ENCODE results near the gene PLEKHA8.
A peak's percentile ranks its signal among the peaks of the same experiment; 100 is the strongest.

Gene PLEKHA8

DNA sequence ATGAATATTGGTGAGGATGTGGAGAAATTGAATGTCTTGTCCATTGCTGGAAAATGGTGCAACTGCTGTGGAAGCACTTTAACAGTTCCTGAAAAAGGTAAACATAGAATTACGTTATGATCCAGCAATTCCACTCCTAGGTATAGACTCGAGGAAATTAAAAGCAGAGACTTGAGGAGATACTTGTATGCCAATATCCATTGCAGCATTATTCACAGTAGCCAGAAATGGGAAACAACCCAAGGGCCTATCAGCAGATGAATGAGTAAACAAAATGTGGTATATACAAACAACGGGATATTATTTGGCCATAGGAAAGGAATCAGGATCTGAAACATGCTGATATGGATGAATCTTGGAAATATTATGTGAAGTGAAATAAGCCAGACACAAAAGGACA lies 74.1 kb downstream of the PLEKHA8 start:
- DNase-seq (ENCODE audit: low read depth in 2 of 2) = no peak

DNA sequence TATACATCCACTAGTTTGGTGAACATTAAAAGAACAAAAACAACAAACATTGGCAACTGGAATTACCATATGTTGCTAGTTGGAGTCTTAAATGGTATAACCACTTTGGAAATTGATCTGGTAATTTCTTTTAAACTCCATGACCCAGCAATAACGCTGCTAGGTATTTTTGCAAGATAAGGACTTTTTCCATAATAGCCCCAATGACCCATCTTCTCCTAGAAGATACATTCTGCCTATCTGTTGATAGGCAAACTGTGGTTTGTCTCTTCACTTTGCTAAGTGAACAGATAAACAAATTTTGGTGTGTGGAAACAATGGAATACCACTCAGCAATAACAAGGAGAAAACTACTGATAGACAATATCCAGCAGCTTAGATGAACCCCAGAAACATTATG lies 75.9 kb downstream of the PLEKHA8 start:
- DNase-seq (ENCODE audit: low read depth in 2 of 2) = no peak

DNA sequence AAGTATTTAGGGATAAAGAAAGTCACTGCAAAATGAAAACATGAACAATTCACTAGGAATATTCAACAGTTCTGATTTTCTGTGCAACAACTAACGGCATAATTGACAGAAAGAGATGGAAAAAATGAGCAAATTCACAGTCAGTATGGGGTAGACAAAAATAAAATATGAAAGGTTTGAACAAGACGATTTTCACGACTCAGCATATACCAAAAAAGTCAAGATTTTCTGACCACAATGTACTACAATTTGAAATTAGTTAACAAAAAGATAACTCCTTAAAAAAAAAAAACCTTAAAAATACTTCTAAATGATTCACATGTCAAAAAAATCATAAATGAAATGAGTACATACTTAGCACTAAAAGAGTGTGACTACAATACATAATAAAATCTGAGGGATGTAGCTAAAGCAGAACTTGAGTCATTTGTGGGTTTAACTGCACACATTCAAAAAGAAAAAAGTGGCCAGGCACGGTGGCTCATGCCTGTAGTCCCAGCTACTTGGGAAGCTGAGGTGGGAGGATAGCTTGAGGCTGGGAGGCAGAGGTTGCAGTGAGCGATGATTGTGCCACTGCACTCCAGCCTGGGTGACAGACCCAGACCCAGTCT lies 84.0 kb downstream of the PLEKHA8 start:
- no peak for DNase-seq (ENCODE audit: low read depth in 2 of 2)

DNA sequence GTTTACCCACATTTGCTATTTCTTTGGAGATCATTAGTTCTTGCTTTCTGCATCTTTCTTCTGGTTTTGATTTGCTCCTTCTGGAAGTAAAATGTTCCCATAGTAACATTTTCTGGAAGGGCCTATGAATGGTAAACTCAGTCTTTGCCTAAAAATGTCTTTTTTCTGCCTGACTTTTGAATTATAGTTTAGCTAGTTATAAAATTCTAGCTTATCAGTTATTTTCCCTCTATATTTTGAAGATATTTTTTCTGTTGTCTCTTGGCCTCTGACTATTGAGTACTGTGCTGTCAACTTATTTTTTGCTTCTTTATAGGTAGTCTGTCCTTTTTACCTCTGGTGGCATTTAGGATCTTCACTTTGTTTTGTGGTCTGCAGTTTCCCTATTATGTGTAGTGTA lies 84.9 kb downstream of the PLEKHA8 start:
- no peak for DNase-seq (ENCODE audit: low read depth in 2 of 2)

DNA sequence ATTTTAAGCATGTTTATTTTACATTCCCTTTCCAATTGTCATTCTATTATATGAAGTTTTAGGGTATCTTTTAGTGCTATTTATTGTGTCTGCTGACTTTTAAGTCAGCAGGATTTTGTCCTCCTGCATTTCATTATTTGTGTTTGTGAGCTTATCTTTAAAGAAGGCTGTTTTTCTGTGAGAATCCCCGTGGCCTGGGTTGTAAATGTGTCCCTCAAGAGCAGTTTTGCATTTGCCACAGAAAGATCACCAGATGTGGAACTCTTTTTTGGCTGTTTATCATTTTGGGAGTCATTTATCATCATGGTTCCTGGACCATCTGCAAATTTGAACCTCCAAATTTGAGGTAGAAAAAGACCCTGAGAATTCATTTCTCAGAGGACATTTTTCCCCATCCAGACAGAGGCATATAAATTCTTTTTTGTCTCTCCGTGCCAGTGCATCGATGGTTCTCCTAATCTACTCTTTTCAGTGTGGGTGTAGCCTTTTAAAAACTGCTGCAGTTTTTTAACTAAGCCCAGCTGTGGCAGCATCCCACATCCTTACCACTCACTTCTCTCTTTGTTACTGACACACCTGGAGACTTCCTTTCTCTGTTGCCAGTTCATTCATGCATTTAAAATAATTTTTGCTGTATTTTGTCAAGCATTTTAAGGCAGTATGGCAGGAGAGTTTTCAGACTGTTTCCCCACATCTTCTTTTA lies 86.5 kb downstream of the PLEKHA8 start:
- no peak for DNase-seq (ENCODE audit: low read depth in 2 of 2)

DNA sequence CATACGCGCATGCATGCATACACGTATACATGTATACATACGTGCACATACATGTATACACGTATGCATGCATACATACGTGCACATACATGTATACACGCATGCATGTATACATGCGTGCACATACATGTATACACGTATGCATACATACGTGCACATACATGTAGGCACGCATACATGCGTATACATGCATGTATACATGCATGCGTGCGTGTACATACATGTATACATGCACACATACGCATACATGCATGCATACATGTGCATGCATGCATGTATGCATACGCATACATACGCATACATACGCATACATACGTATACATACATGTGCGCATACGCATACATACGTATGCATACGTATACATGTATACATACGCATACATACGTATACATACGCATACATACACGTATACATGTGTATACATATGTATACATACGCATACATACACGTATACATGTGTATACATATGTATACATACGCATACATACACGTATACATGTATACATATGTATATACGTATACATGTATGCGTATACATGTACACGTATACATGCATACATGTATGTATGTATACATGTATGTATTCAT lies 87.6 kb downstream of the PLEKHA8 start:
- no peak for DNase-seq (ENCODE audit: low read depth in 2 of 2)

DNA sequence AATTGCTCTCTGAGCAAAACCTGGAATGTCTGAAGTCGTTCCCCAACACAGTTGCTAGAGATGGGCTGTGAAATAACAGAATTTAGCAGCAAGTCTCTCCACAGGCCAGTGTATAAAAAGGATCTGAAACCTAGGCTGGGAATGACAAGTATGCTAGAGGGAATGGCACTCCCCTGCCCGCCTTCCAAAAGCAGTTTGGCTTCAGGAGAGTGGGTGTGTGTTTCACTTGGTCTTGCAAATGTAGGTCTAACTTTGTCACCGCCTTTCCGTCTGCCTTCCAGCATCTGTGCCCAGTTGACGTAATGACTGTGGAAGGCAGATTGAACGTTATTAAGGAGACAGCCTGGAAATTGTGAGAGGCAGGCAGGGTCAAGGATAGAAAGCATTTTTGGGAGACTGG lies 88.6 kb downstream of the PLEKHA8 start:
- no peak for DNase-seq (ENCODE audit: low read depth in 2 of 2)

DNA sequence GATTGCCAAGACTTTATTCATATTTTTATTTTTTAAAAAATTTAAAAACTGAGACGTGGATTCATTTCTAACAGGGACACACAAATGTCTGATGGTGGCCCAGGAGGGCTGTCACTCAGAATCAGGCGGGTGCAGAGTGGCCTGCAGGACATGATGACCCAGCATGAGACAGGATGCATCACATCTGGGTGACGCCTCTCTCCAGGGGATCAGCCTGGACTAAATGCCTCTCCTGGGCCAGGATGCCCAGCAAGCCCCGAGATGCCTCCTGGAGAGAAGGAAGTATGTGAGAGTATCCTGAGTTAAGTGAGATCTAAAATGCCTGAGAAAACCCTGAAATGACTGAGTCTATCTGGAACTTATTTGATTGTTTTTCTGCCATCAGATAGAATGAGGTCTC lies 89.7 kb downstream of the PLEKHA8 start:
- DNase-seq (ENCODE audit: low read depth in 2 of 2) = no peak

DNA sequence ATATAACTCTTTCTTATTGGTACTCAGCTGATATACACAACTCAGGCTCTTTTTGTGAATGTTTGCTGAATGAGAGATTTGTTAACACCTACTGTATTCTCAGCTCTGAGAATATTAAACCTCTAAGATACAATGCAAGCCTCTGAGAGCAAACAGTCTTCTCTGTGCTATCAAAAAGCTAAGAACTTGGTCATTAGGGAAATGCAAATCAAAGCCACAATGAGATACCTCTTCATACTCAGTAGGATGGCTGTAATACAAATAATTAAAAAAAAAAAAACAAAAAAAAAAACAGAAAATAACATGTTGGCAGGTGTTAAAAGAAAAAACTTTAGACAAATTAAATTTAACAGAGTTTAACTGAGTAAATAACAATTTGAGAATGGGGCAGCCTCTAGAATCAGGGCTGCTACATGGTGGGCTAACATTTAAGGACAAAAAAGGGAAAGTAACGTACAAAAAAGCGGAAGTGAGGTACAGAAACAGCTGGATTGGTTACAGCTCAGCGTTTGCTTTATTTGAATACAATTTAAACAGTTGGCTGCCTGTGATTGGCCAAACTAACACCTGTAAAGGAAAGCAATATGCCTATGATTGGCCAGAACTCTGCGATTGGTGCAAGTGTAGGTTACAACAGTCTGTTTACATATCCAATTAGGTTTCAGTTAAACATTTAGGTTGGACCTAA lies 91.8 kb downstream of the PLEKHA8 start:
- no peak for DNase-seq (ENCODE audit: low read depth in 2 of 2)

DNA sequence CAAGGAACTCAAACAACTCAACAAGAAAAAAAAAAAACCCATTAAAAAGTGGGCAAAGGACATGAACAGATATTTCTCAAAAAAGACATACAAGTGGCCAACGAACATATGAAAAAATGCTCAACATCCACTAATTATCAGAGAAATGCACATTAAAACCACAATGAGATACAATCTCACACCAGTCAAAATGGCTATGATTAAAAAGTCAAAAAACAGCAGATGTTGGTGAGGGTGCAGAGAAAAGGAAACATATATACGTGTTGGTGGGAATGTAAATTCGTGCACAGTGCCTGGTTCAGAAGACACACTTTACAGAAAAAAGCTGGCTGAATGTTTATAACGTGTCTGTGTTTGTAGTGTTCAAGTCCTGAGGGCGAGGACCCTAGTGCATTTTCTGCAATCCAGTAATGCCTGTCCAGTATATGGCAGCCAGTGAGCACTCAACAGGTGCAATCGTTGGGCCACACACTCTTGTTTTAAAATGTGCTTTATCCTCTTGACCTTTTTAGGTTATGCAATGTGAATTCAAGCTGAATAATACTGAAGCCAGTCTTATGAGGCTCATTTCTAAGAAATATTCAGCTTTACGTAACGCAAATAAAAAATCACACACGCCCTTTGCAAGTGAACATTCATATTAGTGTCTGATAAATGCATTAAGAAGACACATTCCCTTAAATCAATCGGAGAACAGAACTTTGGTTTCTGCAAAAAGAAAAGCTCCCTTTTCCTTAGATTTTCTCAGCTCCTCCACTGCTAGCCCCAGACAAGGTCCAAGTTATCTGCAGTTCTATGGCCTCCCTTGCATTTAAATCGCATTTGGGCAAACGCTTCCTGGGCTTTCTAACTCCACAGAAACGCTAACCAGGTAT lies 105.8 kb downstream of the PLEKHA8 start:
- DNase-seq (ENCODE audit: low read depth in 2 of 2) = no peak

DNA sequence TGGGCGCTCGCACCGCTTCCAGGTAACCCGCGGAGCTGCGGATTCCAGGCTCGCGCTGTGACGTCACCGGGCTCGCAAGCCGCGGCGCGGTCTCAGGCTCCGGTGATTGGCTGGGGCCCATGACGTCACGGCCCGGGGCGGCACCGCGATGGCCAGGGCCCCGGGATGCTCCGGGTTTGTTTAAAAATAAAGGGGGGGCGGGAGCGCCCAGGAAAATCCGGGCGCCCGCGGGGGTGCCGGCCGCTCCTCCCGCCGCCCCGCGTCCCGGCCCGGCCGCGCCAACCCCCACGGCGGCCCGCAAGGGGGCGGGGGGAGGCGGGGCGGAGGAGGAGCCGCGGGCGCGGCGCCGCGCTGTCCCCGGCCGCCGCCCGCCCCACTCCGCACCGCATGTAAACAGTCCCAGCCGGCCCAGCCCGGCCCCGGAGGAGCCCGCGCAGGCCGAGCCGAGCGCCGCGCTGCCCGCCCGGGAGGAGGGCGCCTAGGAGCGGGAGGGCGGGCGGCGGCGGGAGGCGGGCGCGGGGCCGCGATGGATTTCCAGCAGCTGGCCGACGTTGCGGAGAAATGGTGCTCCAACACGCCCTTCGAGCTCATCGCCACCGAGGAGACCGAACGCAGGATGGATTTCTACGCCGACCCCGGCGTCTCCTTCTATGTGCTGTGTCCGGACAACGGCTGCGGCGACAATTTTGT lies 106.5 kb downstream of the PLEKHA8 start, which contains the start of gene MTURN:
Gene MTURN, plus strand, starts transcription at position 376 of the 690 bp plus-strand sequence. Its CDS starts 151 bp downstream, at position 527.
- DNase-seq (ENCODE audit: low read depth in 2 of 2) = peak; percentile 74 to 78

DNA sequence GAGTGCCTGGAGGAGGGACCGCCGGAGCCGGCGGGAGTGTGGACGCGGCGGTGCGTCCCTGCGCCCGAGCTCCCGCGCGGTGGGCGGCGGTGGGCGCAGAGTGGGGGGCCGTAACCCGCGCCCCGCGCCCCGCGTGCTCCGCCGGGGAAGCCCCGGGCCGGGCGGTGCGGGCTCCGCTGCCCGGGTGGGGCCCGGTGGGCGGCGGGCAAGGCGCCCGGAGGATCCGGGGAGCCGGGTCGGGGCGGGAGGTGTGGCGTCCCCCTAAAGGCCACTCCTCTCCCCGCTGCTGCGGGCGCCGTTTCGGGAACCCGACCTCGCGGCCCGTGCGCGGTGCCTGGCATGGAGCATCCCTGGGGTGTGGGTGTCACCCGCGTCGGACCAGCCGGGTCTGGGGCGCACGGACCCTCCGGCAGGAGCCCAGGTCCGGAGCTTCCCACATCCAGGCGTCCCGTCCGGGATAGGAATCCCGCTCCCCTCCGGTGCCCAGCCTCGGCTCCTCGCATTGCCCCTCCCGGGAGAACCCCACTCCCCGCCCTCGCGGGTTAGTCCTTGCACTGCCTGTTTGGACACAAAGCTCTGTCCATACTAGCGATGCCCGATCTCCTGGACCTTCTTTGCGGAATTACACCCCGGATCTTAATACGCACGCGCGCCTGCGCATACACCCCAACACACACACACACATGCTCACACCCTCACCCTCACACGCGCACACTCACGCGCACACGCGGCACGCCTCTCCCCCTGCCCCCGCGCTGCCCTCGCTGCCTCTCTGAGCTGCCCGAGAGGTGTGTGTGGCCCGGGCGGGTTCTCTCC lies 107.3 kb downstream of the PLEKHA8 start:
- DNase-seq (ENCODE audit: low read depth in 2 of 2) = peak; percentile 23 to 48

DNA sequence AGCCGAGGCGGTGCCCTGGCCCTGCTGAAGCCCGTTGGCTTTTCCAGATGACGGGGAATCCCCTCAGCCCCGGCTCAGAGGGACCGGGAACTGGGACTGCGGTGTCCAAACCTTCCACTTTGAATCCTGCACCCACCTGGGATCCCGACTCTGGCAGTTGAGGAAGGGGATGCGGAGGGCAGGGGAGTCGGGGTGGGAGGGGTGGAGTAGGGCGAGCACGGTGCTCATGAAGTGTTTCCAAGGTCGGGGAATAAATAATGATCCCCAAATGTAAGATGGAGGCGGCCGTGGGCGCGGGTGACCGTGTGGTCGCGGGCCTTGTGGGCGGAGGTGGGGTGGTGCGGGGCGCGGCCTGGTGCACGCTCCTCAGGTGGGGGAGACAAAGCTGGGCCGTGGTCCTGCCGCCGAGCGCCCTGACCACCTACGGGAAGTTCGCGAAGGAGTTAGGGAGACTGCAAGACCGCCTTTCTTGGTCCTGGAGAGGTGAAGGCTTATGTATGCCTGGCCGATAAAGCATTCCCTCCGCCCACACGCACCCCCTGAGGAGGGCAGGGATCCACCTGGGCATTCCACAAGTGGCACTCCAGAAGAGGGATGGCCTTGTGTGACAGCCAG lies 108.0 kb downstream of the PLEKHA8 start:
- DNase-seq (ENCODE audit: low read depth in 2 of 2) = no peak

DNA sequence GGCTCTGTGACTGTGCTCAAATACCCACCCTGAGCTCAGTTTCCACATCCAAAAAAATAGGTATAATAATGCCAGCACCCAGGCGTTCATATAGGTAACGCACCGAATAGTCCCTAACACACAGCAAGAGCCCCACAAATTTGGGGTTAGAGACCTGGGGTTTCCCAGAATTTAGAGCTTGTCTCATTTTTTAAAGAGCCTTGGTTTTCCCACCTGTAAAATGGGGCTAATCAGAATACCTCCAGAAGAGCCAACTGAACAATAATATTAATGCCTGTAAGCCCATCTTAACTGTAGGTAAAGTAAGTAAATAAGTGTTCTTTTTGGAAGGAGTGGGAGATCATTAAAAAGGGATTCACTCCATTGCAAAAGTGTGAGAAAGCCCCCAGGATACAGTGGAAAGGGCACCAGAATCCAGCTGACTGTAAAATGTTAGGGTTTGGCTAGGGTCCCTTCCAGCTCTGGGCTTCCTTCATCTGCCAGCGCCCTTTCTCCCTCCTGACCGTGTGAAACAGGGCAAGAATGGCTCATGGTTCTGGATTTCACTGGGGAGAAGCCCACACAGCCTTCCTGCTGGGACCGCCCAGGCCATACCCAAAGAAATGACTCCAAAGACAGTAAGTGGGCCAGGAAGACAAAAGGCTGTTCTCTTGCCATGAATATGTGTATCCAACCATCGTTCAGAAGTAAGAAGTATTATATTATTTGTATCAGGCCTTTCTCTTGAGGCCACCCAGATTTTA lies 108.7 kb downstream of the PLEKHA8 start:
- DNase-seq (ENCODE audit: low read depth in 2 of 2) = no peak

DNA sequence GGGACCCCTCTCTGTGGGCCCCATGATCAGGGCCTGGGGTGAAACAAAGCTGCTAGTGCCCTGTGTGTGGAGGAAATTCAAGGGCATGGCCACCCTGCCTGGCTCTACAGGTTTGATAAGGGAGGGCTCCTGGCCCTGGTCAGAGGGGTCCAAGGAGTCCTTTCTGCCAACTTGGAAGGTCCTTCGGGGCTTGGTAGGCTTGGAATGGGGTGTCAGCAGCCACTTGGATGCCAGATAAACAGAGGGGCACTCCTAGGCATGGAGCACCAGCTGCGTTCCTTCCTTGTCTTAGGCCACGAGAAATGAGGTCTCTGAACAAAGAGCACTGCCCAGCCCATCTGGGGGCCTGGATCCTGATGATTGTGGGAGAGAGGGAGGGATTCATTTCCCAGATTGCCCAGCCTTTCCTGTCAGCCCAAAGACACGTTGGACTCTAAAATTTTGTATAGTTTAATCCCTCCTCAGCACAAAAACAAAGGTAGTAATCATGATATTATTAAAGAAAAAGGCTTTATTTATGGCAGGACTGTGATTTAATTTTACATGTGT lies 111.7 kb downstream of the PLEKHA8 start:
- DNase-seq (ENCODE audit: low read depth in 2 of 2) = no peak

DNA sequence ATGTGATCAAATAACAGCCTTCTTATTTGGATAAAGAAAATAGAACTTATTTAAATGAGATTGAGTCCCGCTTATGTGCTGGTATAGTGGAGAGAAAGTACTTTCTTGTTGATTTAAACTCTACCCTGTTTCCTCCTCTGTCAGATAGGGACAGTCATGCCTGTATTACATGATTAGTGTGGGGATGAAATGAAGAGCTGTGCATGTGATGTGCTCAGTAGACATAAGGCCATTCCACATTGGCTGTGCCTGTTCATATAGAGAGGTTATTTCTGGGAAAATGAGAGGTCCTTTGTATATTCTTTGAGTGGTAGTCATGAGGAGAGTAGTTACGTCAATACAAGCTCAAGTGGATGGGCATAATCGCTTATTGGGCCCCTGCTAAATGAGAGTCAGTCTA lies 112.2 kb downstream of the PLEKHA8 start:
- no peak for DNase-seq (ENCODE audit: low read depth in 2 of 2)

DNA sequence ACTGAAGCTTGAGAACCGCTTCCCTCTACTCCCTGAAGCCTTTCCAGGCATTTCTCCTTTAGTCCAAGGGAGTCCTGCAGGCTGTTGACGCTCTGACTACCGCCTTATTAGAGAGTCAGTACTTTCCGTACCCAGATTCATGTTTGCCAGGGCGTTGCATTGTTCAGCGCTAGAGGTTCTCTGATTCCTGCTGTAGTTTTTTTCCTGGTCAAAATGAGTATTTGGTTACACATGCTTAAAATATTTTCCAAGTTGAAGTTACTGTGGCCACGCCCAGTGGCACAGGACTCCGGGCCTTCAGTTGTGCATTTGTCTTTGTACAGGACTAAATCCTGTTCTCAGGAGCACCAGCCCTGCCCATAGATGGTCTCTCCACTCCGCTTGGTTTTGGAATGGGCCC lies 114.5 kb downstream of the PLEKHA8 start:
- no peak for DNase-seq (ENCODE audit: low read depth in 2 of 2)

DNA sequence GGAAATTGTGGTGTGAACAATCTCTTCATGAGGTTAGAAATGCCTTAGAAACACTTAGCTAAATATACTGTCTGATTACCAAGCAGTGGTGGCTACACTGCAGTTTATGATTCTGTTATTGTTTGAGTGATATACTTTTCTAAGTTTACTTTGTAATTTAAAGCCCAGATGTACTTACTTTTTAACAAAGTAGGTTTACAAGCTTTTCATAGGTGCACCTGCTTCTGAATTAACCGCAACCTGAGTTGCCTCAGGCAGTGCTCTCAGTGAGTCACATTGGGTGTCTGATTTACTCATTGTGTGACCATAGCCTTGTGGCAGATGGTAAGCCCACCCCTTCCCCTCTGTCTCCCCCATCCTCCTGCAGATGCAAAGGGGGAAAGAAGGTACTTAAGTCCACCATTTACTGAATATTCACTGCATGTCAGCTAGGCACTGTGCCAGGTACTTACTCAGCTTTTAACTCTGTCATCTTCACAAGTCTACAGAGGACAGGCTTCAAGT lies 115.6 kb downstream of the PLEKHA8 start:
- DNase-seq (ENCODE audit: low read depth in 2 of 2) = no peak

Data from stimulated activated CD4-positive, alpha-beta T cell treated with anti-CD3 and anti-CD28 coated beads, Interleukin-12 subunit alpha, Interleukin-12 subunit beta, amount 100 ng/mL, for 24 hours (primary cell).